ENCODE measurements around the gene PRICKLE3. TPM values are rescaled to one million over a fixed set of nuclear protein-coding genes. Genes with fewer than 3 reads are reported as not detected.

PRICKLE3 gene
- polyA plus RNA-seq, 2 of the 4 experiments (the other 2 are of a cell fraction), result 7.9 to 14.0 TPM

GRCh38 chrX:49189606-49190005, 3.4 kb upstream of the PRICKLE3 start:
- Histone ChIP-seq H3K27ac (peak overlapping the region; percentile 79 to 95), H3K4me2 (peak overlapping the region; percentile 87), H3K9me3 (no peaks in the 10 kb centered on the region), H3K4me1 (peaks cover 24% of the 10 kb centered on the region; the same call in 2 of the 3 replicates), H3K4me3 (peak overlapping the region; percentile 44)
- ChIA-PET CTCF (interaction anchor here (1.1 to 1.4 kb wide), 3 partner anchors 10 to 34 kb away, joined by 3 to 5 read pairs (median 3); no protein-coding TSS in a partner anchor), POLR2A (no interaction called here)
- DNase-seq (ENCODE audit: low read depth in 1 of 2, low spot score in 1 of 2) (no peak), ATAC-seq (no peak), FAIRE-seq (peak; percentile 88)
- WGBS (ENCODE audit: missing lambda C conversion rate), result 64% methylated on average over 6 of the region's 6 CpGs
- no peak for TF ChIP-seq TP53 (CRISPR knock-in tag; IDR thresholded peaks at IDR 0.05)
- TF ChIP-seq JUN (IDR thresholded peaks at IDR 0.05), result no peak
- TF ChIP-seq NFE2L2 (conservative IDR thresholded peaks at IDR 0.05; ENCODE audit: low read length), result no peak
- TF ChIP-seq SMC3 (IDR thresholded peaks at IDR 0.05), result no peak
- TF ChIP-seq RAD21 (conservative IDR thresholded peaks at IDR 0.05 in 1 of 2, IDR thresholded peaks at IDR 0.05 in 1 of 2), result no peak
- TF ChIP-seq HOXA7 (CRISPR knock-in tag; IDR thresholded peaks at IDR 0.05), result no peak
- no peak for TF ChIP-seq RFX5 (IDR thresholded peaks at IDR 0.05)
- no peak for TF ChIP-seq ZSCAN20 (CRISPR knock-in tag; IDR thresholded peaks at IDR 0.05)
- TF ChIP-seq RARB (CRISPR knock-in tag; IDR thresholded peaks at IDR 0.05), result no peak
- no peak for TF ChIP-seq MAZ (IDR thresholded peaks at IDR 0.05; ENCODE audit: borderline replicate concordance, low read depth, low read length)
- TF ChIP-seq CBX8 (IDR thresholded peaks at IDR 0.05), result no peak
- TF ChIP-seq MAFK (IDR thresholded peaks at IDR 0.05; ENCODE audit: partially characterized antibody), result no peak
- TF ChIP-seq PHF8 (IDR thresholded peaks at IDR 0.05; ENCODE audit: borderline replicate concordance, low read depth), result no peak
- TF ChIP-seq REST (IDR thresholded peaks at IDR 0.05), result no peak
- no peak for TF ChIP-seq HEYL (CRISPR knock-in tag; IDR thresholded peaks at IDR 0.05)
- no peak for TF ChIP-seq ZNF302 (CRISPR knock-in tag; IDR thresholded peaks at IDR 0.05)
- TF ChIP-seq CEBPB (IDR thresholded peaks at IDR 0.05), result no peak

DNA sequence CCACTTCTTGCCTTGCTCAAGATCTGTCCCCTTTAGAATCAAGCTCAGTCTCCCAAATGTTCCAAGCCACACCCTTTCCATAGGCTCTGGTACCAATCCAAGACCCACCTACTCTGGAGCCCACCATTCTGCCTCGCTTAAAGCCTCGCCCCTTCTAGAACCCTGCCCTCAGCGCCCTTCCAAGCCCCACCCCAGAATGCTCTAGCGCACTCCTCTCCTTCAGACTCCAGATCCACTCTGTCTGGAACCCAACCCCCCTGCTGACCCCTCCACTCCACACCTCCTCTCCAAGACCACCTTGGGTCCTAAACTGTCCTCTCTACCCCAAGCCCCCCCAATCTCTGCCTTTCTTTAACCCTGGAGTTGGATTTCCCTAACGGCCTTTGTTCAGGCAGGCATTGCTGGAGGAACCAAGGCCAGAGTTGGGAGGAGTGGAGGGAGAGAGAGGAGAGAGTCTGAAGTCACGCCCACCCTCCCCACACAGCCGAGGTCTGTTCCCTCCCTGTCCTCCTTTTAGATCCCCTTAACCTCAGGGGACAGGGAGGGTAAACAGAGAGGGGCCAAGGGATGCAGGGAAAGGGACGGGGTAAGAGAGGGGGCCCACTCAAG, 2.4 kb upstream of the PRICKLE3 start:
- WGBS (ENCODE audit: missing lambda C conversion rate), result 73% methylated on average over 8 of the region's 8 CpGs
- Histone ChIP-seq H3K4me1 (peaks cover 30% of the 10 kb centered on the region), H3K4me2 (no peak overlapping the region; the same call in 2 of the 3 replicates), H3K27ac (peak overlapping the region in 1 of 2 experiments; percentile 95; a peak in 1 of 6 replicates), H3K4me3 (no peak overlapping the region), H3K9me3 (no peaks in the 10 kb centered on the region)
- TF ChIP-seq JUN (IDR thresholded peaks at IDR 0.05), result no peak
- TF ChIP-seq HOXB13 (CRISPR knock-in tag; IDR thresholded peaks at IDR 0.05; ENCODE audit: low read depth), result no peak
- no peak for TF ChIP-seq RNF2 (IDR thresholded peaks at IDR 0.05; ENCODE audit: borderline replicate concordance, low read depth)
- no peak for TF ChIP-seq CHD4 (IDR thresholded peaks at IDR 0.05; ENCODE audit: borderline replicate concordance)
- no peak for TF ChIP-seq CEBPB (IDR thresholded peaks at IDR 0.05)
- TF ChIP-seq TP53 (CRISPR knock-in tag; IDR thresholded peaks at IDR 0.05), result no peak
- no peak for TF ChIP-seq HDAC2 (IDR thresholded peaks at IDR 0.05)
- TF ChIP-seq CHD2 (IDR thresholded peaks at IDR 0.05; ENCODE audit: low read length, partially characterized antibody), result no peak
- TF ChIP-seq CBX8 (IDR thresholded peaks at IDR 0.05), result no peak
- TF ChIP-seq HOXA7 (CRISPR knock-in tag; IDR thresholded peaks at IDR 0.05), result no peak
- TF ChIP-seq, protein P1, sequence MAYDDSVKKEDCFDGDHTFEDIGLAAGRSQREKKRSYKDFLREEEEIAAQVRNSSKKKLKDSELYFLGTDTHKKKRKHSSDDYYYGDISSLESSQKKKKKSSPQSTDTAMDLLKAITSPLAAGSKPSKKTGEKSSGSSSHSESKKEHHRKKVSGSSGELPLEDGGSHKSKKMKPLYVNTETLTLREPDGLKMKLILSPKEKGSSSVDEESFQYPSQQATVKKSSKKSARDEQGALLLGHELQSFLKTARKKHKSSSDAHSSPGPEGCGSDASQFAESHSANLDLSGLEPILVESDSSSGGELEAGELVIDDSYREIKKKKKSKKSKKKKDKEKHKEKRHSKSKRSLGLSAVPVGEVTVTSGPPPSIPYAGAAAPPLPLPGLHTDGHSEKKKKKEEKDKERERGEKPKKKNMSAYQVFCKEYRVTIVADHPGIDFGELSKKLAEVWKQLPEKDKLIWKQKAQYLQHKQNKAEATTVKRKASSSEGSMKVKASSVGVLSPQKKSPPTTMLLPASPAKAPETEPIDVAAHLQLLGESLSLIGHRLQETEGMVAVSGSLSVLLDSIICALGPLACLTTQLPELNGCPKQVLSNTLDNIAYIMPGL (CRISPR knock-in tag; IDR thresholded peaks at IDR 0.05; ENCODE audit: borderline replicate concordance), result no peak
- TF ChIP-seq HOXB5 (CRISPR knock-in tag; IDR thresholded peaks at IDR 0.05), result no peak
- TF ChIP-seq FOSB (CRISPR knock-in tag; IDR thresholded peaks at IDR 0.05), result no peak
- TF ChIP-seq, protein P2, sequence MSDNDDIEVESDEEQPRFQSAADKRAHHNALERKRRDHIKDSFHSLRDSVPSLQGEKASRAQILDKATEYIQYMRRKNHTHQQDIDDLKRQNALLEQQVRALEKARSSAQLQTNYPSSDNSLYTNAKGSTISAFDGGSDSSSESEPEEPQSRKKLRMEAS (IDR thresholded peaks at IDR 0.05), result no peak
- no peak for TF ChIP-seq EHMT2 (IDR thresholded peaks at IDR 0.05; ENCODE audit: low read depth)
- TF ChIP-seq HEYL (CRISPR knock-in tag; IDR thresholded peaks at IDR 0.05), result no peak
- no peak for TF ChIP-seq PHF8 (IDR thresholded peaks at IDR 0.05; ENCODE audit: borderline replicate concordance, low read depth)
- no peak for TF ChIP-seq ESRRA (IDR thresholded peaks at IDR 0.05; ENCODE audit: borderline replicate concordance, low read length)
- no peak for ATAC-seq
- ChIA-PET CTCF (interaction anchor here (1.4 kb wide), 1 partner anchor 33 kb away, joined by 5 read pairs; no protein-coding TSS in a partner anchor), POLR2A (no interaction called here)
- FAIRE-seq, result no peak
- no peak for DNase-seq (ENCODE audit: low read depth in 1 of 2, low spot score in 1 of 2)

Data from A549 (cell line).